Transverse colon (tissue), 3 donors: ENCODE measurements around the gene GNB2.

Source experiments
- EP300 ChIP-seq: sonication (generic); formaldehyde crosslinking; IDR thresholded peaks from one replicate; pipeline ENCODE4 v1.6.1; 2017; ENCODE audit warnings: antibody characterized with exemption, low read depth
- TF ChIP-seq, protein P1 (sequence below), 5 experiments: fragments of 200-600 bp in 3 of 5; fragments of 450-650 bp in 2 of 5; sonication (generic) in 3 of 5; IDR thresholded peaks; 1 replicate in 2 of 5; 2 replicates in 3 of 5; pipeline ENCODE4 v1.5.1; 2016 to 2017; ENCODE audit warnings: antibody characterized with exemption in 5 of 5, inconsistent platforms in 3 of 5, mild to moderate bottlenecking in 2 of 5, moderate library complexity in 1 of 5

GRCh38 chr7:100692578-100692961 lies 19.0 kb downstream of the GNB2 start:
- TF ChIP-seq, protein P1, sequence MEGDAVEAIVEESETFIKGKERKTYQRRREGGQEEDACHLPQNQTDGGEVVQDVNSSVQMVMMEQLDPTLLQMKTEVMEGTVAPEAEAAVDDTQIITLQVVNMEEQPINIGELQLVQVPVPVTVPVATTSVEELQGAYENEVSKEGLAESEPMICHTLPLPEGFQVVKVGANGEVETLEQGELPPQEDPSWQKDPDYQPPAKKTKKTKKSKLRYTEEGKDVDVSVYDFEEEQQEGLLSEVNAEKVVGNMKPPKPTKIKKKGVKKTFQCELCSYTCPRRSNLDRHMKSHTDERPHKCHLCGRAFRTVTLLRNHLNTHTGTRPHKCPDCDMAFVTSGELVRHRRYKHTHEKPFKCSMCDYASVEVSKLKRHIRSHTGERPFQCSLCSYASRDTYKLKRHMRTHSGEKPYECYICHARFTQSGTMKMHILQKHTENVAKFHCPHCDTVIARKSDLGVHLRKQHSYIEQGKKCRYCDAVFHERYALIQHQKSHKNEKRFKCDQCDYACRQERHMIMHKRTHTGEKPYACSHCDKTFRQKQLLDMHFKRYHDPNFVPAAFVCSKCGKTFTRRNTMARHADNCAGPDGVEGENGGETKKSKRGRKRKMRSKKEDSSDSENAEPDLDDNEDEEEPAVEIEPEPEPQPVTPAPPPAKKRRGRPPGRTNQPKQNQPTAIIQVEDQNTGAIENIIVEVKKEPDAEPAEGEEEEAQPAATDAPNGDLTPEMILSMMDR (IDR thresholded peaks at IDR 0.05), result no peak
- TF ChIP-seq EP300, result no peak
